ENCODE data around the gene NRP1.
A peak's percentile ranks its signal among the peaks of the same experiment; 100 is the strongest.
"Not testable (repeated sequence)": the region's sequence is repeated elsewhere in the genome, so short reads cannot be mapped to it uniquely, and the experiment has no call there.

Gene NRP1

DNA sequence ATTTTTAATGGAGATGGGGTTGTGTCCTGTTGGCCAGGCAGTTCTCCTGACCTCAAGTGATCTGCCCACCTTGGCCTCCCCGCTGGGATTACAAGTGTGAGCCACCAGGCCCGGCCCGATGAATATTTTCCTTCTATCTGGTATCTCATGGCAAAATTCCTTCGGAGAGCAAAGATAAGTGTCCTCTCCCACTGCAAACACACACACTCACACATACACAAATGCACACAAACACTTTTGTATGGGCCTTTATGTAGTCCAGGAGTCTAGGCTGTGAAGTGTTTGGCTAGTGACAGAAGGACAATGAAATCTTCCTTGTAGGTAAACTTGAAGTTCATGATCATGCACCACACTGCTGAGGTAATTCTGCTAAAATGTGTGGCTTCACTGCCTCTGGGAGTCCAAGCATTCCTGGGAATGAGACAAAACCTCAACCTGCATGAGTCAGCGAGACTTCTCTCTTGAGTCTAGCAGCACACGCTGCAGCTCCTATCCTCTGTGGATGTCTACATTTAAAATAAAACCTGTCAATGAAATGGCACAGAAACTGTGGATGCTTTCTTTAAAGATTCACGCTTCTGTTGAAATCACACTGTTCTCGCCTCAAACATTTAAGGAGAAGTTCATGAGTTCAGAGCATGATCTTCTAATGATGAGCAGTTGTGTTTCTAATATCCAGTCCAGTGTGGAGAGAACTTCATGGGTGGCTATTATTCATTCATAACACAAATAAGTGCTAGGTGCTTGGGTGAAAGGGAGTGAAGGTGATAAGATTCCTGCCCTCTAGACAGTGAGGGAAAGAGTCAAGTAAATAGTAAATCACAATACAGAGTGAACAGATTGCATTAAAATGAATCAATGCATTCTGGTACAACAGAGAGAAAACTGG, 96.5 kb downstream of the NRP1 start:
- ATAC-seq (no peak), DNase-seq (no peak)

DNA sequence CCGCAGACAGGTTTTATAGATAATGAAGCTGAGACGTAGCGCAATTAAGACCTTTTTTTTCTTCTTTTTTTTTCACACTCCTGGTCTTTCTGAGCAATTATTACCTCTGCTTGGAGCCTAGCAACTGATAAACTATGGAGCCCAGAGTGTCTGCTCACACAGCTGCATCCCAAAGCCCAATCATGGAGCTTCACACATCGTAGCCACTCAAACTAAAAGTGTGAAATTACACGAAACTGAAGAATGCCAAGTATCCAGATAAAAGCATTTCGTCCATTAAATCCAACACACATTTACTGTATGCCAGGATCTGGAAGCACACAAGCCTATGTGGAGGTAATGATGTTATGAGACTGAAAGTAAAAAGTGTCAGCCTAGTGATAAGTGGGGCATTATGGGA, 97.6 kb downstream of the NRP1 start:
- no peak for ATAC-seq
- no peak for DNase-seq

DNA sequence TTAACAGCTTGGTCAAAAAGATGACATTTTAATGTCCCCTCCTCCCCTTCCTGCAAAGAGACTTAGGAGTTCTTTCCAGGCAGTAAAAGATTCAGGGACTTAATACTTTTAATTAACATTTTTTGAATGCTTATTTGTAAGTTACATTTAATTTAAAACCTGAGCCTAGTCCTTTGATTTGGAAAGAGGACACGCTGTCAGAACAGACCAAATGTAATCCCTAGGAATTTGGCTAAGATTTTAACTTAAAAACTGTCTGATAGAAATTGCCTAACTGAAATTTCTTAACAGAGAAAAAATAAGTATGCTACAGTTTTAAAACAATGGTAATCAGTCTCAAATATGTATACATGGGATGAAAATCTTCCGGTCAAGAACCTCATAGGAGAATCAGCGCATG, 98.5 kb downstream of the NRP1 start:
- no peak for ATAC-seq
- DNase-seq = no peak

DNA sequence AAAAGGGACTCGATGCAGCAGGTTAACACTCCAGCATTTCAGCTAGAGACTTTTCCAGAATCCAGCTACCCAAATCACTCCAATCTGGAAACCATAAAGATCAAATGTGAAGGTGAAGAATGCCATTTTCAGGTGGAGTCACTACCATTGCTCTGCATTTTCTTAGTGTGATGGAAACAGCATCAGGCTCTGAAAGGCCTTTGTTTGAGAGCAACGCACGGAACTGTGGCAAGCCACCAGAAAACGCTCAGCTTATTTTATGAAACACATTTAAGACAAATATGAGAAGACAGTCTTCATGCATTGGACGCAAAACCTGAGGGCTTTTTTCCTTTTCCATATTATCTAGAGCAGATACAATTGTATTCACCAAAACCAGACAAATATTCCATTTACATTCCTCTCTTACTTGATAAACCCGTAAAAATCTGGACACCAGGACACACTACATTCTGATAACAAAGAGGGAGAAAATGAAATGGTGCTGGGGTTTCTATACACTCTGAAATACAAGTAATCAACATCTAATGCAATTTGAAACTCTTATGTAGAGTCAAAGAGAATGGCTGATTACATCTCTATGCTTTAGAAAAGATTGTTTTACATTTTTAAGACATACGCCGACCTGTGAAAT, 99.1 kb downstream of the NRP1 start:
- DNase-seq = no peak
- no peak for ATAC-seq

DNA sequence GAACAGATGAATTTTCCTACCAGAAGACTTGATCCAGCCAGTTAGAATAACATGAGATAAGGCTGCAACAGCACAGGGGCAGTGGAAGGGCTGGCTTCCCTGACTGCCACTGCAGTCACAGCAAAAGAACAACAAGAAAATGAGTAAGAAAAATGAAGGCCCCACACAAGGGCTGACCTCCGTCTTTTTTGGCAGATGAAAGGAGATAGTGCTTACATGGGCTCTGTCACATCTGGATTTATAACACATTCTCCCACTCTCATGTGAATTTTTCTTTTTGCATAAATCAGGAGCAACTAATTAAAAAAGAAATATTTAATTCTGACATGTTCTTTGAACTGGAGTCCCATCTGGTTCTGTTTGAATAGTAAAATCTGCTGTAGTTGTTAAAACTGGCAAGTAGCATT, 99.6 kb downstream of the NRP1 start:
- DNase-seq (no peak), ATAC-seq (no peak)

DNA sequence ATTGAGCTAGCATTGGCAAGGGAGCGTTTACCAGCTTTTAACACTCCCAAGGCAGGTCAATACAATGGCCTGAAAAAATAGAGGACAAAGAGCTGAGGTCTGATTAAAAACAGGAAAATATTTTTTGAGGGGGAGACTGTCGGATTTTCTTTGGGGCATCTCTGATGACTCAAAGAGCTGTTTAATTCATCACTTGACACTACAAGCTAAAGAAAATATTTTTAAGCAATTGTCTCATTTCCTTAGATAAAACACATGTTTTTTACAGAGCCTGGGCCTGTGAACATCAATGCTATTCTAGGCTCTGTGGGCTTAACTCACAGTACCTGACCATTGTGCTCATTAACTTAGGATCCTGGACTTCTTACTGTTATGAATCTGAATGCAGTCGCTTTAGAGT, 100.8 kb downstream of the NRP1 start:
- DNase-seq = no peak
- no peak for ATAC-seq

DNA sequence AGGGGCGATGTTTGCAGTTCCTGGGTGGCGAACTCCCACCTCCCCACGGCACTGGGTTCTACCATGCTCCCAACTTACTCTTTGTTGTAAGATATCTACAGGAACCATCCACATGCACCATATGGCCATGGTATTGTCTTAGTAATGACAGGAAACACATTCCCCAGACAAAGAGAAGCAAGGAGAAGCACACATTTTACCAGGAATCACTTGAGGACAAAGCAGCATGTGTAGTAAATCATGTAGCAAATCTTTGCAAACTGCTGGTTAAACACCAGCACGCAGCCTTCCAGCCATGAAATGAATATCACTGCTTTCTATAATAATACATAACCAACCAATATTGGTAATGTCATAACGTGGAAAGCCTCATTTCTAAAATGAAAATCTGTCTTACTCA, 101.2 kb downstream of the NRP1 start:
- DNase-seq (no peak), ATAC-seq (no peak)

DNA sequence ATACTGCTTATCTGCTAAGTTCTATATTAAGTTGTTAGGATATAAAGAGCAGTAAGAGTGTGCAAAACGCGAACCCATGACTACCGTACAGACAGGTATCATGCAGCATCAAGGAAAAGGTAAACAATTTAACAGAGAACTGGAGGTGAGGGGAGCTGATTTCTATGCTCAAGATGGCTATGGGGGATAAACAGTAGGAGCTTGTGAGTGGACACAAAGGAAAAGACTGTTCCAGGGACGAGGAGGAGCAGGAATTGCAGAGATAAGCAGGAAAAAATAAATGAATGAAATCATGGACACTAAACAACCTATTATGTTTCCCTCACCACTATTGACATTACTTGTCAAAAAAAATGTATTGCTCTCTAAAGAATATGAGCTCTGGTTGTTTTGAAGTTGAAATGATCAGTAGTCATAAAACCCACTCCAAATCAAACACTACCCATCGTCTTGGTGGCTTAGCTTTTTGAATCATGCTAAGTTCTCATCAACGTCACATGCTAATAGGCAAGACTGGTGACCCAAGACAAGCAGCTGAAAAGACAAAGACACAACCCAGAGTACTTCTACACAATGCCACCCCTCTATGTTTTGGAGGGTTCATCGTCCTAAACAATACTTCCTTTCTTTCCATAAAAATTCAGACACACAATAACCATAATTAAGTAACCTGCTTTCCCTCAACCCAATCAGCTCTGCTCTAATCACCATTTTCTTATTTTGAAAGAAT, 102.7 kb downstream of the NRP1 start:
- no peak for ATAC-seq
- no peak for DNase-seq

DNA sequence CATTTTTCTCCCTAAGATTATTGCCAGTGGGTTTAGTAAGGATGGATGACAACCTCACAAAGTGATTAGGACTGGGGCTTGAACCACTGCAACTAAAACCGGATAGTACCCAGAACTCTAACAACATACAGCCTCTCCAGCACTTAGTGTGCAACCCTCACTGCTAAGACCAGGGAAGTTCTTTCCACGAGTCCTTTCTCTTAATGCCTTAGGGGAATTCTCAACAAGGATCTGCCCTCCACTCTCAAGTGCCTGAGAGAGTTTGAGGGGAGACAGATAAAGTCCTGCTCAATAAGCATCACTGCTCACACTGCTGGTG, 104.6 kb downstream of the NRP1 start:
- DNase-seq (no peak), ATAC-seq (no peak)

DNA sequence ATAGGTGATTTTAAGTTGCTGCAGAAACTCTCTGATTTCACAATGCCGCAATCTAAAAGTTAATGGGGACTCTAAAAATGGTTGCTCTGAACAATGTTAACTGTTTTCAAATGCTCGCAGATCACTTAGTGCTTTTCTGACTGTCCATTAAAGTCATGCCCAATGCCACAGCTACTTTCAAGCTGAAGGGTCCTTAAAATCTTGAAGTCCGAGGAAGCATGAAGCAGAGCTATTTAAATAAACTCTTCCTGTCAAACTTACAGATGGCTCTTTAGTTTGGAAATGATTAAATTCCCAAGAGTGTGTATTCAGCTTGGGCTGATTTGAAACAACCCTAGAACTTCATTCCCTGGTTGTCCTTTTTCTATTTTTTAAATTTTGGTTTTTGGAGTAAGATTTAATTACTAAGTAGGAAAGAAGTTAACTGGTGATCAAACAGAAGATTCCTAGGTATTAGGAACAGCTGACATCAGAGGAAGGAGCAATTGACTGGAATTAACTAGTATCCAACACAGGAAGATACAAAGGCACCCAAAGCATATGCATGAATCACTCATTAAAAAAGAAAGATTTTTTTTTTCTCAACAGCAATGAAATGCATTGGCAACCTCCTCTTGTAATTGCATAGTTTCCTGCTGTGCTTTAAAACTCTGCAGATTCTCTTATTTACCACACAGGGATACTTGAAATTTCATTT, 105.1 kb downstream of the NRP1 start:
- no peak for DNase-seq

DNA sequence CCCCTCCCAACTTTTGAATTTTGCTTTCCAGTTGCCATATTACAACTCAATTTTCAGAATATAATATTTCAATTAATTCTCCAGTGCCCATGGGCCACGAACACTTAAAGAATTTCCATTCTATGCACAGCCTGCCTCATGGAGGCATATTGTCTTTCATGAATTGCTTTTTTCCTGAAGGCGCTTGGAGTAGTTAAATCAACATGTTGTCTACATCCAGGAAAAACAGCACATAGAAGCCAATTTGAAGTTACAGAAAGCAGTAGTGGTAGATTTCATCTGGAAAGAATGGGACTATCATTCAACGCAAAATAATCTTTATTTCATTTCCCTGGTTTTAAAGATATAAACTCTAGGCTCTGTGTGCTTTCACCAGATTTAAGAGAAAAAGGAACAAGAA, 106.0 kb downstream of the NRP1 start:
- DNase-seq (no peak), ATAC-seq (no peak)

More for the DNA sequence above, 105.1 kb downstream of the NRP1 start:
- no peak for ATAC-seq

DNA sequence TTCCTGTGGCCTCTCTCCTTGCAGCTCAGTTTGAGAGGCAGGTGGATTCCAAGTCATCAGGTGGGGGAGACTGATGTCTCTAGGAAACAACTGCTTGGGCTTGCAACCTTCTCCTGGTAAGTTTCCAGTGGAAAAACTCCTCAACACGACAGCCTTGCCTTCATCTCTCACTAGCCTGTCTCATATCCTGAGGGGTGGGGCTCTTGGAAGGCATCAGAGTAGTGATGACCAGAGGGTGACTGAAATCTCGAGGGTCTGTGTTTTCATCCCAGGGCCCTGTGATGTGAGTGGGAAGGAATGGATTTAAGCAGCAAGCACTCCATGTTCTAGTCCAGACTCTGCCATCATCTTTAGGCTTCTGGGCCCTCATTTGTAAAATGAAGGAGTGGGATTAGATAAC, 107.0 kb downstream of the NRP1 start:
- ATAC-seq (no peak), DNase-seq (no peak)

DNA sequence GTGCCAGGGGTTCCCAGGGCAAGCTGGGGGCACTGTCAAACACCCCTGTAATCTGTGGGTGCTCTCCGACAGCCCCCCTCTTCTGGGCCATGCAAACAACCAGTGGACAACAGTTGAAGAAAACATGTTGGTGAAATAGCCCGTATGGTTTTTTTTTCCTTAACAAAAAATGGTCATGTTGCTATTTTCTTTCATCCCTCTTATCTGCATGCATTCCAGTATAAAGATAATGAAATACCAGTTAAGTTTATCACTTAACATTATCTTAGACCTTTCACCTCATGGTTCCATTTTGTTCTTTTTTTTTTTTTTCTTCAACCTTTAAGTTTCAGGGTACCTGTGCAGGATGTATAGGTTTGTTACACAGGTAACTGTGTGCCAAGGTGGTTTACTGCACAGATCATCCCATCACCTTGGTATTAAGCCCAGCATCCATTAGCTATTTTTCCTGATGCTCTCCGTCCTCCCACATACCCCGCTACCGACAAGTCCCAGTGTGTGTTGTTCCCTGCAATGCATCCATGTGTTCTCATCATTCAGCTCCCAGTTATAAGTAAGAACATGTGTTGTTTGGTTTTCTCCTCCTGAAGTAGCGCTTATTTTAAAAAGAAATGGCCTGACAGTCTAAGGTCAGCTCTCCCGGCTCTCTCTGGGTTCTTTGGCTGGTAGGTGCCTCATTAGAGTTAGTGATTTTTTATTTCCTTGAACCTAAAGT, 110.1 kb downstream of the NRP1 start:
- ATAC-seq (no peak), DNase-seq (no peak)

DNA sequence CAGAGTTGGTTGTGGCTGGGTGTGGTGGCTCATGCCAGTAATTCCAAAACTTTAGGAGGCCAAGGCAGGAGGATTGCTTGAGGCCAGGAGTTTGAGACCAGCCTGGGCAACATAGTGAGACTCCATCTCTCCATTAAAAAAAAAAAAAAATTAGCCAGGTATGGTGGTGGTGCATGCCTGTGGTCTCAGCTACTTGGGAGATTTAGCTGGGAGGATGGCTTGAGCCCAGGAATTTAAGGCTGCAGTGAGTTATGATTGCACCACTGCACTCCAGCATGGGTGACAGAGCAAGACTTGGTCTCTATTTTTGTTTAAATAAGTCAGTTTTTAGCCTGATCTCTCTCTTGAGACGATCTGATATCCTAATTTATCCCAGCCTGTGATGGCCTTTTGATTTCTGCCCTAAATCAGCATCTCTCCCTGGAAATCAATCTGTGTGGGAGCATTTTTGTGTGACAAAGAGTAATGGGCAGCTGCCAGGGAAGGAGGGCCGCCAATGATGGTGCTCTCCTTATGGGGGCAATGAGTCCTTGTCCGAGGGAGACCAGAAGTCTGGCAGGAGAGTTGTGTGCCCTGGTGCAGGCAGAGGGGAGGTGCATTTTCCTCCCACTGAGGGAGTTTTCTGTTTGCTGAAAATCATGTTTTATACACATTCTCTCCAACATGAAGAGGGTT, 111.0 kb downstream of the NRP1 start:
- no peak for ATAC-seq
- no peak for DNase-seq

DNA sequence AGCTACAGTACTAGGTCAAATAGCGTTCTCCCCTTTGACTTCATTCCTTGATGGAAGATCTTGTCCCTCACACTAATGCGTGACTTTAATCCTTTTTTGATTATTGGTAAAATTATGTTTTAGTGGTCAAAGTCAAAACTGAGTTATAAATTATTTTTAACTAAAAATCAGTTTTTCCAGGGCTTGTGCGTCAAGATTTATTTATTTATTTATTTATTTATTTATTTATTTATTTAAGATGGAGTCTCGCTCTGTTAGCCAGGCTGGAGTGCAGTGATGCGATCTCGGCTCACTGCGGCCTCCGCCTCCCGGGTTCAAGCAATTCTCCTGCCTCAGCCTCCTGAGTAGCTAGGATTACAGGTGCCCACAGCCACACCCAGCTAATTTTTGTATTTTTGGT, 112.2 kb downstream of the NRP1 start:
- ATAC-seq, DNase-seq: not testable (repeated sequence)

DNA sequence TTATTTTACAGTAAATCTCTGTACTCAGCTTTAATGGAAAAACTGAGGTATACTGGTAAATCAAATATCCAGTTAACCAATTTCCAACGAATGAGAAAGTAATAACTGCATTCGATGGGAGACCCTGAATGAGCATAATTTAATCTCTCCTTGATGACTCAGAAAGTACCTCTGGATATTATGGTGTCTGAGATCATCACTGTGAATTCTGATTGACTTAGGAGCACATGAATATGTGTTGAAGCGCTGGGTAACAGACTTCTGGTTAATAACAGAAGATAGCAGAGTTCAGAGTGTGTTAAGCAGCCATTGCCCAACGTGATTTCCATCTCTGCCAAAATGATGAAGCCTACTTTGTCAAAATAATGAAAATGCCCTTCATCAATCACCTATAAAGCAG, 116.6 kb downstream of the NRP1 start:
- no peak for DNase-seq
- ATAC-seq = no peak

DNA sequence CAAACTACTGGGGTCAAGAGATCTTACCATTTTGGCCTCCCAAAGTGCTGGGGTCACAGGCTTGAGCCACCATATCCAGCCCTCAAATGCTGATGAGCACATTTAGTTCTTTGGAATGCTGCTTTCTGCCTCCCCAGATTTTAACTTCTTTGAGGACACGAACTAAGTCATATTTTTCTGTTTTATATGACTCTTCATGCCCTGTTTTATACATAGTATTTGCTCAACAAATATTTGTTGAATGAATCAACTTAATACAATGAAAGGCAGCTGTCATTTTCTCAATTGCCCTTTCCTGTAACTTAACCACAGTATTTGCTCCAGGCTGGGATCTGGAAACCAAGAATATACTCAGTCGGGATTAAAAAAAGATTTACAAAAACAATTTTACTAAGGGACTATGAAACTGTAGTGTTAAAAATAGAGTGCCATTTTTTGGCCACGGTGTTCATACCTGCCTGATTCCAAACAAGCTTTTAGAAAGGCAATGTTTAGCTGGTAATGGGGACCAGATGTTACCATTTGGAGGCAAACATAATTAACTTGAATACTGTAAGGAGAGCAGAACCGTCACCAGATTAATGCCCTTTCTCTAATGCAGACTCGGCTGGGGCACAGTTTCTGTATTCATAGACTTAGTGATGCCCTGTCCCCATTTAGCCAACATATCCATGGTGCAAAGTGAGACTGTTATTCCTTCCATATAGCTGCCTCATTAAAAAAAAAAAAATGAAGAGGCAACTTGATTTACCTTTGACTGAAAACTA, 117.6 kb downstream of the NRP1 start:
- DNase-seq (no peak), ATAC-seq (no peak)

DNA sequence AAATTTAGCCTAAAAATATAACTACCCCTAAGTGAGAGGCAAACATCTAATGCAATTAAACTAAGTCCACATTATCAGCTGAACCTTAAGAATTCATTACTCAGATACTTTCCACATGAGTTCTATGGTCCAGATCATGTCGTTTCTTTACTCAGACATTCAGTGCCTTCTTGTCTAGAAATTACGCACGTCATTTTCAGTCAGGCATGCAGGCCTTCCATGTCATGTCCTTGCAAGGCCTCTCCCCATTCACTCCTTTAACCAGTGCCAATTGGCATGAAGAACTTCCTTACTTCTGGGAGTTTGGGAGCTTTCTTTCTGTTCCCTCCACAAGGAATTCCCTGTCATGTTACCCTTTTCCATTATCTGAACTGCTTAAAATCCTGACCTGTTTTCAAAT, 118.8 kb downstream of the NRP1 start:
- no peak for DNase-seq
- ATAC-seq = no peak

DNA sequence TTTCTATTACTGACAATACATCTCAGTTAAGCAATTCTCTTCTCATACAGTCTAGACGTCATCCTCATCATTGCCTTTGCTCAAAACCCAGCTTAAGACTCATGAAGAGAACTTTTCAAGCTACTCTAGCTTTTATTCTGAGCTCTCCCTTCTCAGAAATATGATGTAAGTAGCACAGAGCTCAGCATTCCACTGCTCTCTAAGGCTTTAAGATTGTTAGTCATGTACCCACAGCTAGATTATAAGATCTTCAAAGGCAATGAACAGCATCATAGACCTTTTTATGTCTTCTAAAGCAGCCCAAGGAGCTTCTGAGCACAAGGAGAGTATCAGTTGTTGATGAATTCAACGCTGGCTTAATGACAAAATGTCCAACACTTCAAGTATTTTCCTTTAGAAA, 119.3 kb downstream of the NRP1 start:
- DNase-seq (no peak), ATAC-seq (no peak)

DNA sequence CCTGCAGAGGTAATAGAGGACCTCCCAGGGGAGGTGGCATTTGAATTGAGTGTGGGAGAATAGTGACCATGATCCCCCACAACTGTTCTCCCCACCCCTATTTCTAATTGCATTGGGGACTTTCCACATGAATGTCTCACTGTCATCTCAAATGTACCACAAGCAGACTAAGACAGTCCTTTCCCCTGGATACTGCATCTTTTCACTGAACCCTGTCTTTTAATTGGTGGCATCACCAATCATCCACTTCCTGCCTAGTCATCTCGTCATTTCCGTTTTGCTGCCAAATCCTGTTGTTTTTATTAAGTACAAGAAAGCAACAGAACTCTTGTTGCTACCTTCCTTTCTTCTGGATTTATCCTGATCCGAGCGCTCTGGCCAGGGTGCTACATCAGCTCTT, 120.3 kb downstream of the NRP1 start:
- ATAC-seq = peak; percentile 61

More for the DNA sequence above, 120.3 kb downstream of the NRP1 start:
- DNase-seq = no peak

Data from stimulated activated naive CD8-positive, alpha-beta T cell treated with anti-CD3 and anti-CD28 coated beads, Interleukin-15, Interleukin-2, amounts not matched to agents 100 U/mL and 50 U/mL, for 24 hours (primary cell).